CD4-positive, alpha-beta T cell treated with Interleukin-15 for 1 hour (primary cell): Measurements from ENCODE around the gene FHAD1.

ENCODE experiments used
- DNase-seq: peaks from one replicate; pipeline ENCODE4 v3.0.0-alpha.2; 2020

The FHAD1 gene

DNA sequence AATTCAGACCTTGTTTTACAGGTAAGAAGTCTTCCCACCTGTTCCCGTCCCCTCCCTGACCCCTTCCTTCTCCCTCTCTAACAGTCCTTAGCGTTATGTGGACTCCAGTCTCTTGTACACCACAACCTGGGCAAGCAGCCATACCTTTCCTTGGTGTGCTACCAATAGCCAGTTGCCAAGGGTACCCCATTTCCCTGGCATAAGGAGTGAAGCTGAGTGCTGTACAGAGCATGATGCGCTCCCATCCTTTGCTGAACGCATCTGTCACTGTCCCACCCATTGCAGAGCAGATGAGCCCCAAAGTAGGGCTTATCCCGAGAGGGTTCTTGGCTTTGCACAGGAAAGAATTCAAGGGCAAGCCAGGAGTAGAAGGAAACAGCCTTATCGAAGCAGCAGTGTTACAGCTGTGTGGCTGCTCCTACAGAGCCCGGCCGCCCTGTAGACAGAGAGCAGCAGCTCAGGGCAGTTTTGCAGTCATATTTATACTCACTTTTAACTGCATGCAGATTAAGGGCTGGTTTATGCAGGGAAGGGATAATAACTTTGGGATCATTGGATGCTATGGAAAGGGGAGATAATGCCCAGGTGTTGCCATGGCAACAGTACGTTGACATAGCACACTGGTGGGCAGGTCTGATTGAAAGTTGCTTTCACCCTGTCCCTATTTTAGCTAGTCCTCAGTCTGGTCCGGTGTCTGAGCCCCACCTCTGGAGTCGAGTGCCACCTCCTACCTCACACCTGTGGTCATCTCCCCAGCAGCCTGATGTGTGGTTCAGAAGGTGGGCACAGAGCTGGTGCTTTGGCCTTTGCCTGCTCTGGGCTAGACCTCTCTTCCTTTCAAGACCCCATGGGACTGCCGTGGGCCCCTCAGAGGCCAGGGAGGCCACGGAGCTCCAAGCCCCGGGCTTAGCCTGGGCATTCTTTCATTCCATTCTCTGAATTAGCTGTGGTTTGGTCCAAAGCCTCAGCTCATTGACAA is 5.1 kb downstream of the FHAD1 start:
- DNase-seq: no peak

DNA sequence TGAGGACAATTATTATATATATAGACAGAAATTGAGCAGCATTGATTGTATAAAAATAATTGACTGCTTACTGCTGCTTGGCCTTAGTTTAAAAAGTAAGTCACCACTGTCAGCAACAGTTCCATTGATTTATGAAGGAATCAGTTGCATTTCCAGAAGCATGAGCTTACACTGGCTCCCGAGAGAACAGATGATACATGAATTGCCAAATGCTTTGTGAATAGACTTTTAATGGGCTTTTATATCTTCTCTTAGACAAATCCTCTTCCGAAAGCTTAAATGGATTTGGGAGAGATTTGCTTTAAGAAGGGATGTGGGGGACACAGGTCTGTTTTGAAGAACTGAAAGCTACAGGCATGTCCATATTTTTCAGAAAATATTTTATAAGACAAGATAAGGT is 7.5 kb downstream of the FHAD1 start:
- no peak for DNase-seq

DNA sequence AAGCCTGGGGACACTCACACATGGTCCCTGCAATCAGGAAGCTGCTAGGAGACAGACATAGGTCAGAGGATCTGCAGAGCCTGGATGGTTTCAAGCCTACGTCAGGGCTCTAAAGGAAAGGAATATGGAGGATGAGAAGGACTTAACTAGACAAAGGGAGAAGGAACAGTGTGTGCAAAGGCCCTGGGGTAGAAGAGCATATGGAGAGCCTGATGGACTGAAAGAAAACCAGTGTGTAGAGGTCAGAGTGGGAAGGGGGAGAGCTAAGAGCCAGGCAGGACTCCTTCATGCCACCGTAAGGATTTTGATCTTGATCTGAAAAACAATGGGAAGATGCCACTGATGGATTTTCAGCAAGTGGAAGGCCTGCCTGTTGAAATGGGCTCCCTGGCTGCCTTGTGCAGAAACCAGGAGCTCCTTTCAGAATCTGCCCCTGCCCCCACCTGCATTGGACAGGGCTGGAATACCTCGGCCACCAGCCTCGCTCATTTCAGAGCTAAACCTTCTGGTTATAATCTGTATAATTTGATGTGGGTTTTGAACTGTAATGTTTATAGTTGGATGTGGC is 8.6 kb downstream of the FHAD1 start:
- no peak for DNase-seq

DNA sequence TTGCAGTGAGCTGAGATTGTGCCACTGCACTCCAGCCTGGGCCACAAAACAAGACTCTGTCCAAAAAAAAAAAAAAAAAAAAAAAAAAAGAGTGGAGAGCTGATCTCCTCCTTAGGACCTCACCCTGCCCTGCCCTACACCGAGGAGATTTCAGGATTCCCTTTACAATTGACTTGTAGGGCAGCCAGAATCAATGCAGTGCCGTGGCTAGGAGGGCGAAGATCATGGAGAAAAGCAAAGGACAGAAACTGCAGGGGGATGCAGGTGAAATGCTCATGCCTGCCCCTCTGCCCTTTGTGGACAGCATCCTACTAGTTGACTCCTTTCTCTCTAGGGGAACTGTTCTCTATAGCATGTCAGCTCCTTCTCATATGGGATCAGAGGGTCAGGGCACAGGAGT is 9.6 kb downstream of the FHAD1 start:
- no peak for DNase-seq

DNA sequence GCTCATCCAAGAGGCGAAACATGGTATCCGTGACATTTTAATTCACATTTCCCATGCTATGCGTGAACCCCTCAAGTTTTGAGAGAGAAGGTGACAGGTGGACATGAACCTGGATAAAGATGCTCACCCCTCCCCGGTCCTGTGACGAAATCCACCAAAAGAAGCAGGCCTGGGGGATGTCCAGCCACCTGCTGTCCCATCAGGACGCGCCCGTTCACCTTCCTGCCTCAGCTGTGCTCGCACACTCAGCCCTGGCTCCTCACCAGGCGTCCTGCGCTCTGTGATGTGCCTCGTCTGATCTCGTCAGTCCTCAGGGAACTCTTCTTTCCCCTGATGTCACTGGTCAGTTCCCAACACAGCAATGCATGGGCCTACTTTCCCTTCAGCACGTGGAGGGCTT is 10.3 kb downstream of the FHAD1 start:
- no peak for DNase-seq

DNA sequence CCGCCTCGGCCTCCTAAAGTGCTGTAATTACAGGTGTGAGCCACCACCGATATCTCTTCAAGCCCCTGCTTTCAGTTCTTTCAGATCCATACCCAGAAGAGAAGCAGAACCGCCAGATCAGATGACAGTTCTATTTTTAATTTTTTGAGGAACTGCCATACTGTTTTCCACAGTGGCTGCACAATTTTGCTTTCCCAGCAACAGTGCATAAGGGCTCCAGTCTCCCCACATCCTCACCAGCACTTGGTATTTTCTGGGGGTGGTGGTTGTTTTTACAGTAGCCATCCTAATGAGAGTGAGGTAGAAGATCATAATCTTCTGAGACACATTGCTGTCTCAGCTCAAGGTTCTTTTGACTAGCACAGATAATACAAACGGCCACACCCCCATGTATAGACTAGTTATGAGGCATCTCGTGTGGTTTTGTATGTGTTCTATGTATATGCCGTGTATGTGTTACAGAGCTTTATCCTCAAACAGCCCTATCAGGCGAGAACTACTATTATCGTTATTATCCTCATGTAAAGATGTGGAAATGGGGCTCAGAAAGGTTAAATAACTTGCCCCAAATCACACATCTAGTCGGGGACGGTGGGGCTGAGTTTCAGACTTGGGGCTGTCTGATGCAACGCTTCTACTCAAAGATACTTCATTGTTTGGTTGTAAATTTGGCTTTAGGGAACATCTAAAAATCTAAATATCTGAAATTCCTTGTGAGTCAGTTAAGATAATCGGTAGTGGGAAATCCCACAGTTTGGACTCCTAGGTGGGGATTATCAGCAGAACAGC is 12.0 kb downstream of the FHAD1 start:
- DNase-seq: no peak

DNA sequence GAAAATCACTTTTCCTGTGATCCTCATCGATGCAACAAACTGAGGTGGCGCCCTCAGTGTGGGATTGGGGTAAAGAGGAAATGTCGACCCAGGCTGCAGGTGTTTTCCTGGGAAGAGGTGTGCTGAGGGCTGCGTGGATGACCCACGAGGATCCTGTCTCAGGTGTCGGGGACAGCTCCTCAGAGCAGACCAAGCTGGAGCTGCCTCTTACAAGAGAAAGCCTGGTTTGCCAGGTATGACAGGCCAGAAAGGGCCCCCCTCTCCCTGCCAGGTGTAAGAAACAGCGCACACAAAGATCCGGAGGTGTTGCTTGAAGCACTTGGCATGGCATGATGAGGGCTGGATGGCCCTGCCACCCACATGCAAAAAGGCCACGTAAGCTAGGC is 12.6 kb downstream of the FHAD1 start:
- DNase-seq: no peak

DNA sequence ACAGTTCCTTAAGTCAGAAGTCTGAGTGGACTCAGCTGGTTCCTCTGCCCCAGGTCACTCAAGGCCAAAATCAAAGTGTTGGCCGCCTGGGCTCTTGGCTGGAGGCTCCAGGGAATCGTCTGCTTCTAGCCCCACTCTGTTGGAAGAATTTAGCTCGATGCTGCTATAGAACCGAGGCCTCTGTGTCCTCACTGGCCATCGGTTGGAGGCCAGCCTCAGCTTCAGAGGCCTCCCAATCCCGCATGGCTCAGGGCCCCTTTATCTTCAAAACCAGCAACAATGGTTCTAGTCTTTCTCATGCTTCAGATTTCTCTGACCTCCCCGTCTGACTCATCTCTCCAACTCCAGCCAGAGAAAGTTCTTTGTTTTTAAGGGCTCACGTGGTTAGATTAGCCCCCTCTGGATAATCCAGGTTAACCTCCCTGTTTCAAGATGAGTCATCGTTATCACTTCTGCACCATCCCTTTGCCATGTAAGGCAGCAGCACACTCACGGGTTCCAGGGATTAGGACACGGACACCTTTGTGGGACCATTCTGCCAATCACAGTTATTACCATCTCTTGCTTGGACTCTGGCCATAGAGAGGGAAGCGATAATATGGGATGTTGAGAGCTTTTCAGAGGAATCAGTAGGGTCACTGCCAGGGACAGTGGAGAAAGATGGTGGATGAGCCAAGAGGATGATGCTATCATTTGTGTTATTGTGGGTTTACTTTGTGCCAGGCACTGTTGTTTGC is 13.6 kb downstream of the FHAD1 start:
- no peak for DNase-seq

DNA sequence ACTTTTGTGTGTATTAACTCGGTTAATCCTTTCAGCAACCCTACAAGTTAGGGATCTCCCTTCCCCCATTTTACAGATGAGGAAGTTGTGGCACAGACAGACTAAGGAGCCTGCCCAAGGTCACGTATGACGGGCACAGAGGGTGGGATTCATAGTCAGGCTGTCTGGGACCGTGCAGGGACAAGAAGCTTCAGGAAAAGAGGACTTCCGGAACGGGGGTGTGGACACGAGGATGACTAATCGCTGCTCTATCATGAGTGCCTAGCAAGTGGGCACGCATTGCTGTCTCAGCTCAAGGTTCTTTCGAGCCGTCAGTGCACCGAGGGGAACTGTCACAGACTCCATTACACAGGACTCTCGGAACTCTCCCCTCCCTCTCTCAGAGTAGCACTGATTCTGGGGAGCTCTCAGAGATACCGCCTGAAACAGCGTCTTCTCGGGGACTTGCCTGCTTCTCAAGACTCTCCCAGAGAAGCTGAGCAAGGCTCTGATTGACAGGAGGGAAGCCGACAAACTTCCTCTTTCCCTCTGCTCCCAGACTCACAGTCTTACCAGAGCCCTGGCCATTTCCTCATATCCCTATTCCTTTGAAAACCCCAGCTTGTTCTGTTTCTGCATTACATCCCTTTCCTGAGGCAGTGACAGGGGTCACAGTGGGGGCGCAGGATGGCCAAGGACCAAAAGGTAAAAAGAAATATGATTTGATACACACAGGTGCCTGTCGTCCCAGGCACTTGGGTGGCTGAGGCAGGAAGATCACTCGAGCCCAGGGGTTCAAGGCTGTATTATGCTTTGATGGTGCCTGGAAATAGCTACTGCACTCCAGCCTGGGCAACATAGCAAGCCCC is 14.4 kb downstream of the FHAD1 start:
- peak; percentile 84 for DNase-seq

DNA sequence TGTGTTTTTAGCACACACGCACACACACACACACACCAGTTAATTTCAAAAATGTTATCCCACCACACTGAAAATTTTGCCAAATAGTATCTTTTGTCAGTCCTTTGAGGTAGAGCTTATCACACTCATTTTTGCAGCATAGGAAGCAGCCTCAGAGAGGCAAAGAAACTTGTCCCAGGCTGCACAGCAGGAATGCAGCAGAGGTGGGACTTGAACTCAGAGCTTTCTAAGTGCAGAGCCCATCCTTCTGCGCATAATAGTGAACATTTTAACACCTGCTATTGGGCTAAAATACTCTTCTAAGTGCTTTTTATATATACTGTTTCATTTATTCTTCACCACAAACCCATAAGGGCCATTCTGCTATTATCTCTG is 15.0 kb downstream of the FHAD1 start:
- DNase-seq: no peak

DNA sequence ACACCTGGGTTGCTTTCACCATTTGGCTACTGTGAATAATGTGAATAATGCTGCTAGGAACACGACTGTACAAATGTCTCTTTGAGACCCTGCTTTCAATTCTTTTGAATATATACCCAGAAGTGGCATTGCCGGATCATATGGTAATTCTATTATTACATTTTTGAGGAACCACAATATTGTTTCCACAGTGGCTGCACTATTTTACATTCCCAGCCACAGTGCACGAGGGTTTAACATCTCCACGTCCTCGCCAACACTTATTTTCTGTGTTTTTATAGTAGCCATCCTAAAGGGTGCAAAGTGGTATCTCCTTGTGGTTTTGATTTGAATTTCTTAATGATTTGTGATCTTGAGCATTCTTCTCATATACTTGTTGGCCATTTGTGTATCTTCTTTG is 15.7 kb downstream of the FHAD1 start:
- DNase-seq: no peak

DNA sequence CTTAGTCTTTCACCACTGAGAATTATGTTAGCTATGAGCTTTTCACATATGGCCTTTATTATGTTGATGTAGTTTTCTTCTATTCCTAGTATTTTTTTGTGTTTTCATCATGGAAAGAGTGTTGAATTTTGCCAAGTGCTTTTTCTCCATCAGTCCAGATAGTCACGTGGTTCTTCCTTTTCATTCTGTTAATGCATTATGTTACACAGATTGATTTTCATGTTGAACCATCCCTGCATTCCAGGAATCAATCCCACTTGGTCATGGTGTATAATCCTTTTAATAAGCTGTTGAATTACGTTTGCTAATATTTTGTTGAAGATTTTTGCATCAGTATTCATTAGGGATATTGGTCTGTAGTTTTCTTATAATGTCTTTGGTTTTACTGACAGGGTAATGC is 17.7 kb downstream of the FHAD1 start:
- DNase-seq: no peak

DNA sequence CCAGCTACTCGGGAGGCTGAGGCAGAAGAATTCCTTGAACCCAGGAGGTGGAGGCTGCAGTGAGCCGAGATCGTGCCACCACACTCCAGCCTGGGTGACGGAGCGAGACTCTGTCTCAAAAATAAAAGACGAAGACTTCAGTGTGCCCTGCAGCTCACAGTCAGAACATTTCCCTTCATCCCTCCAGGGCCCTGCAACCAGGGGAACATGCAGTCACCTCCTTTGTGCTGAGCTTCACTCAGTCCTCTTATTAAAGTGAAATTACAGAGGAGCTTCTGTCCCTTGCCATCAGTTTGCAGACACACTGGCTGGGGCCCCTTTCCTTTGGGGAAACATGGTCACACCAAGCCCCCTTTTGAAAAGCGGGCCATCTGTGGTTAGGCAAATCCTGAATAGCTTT is 24.2 kb downstream of the FHAD1 start:
- DNase-seq: no peak

DNA sequence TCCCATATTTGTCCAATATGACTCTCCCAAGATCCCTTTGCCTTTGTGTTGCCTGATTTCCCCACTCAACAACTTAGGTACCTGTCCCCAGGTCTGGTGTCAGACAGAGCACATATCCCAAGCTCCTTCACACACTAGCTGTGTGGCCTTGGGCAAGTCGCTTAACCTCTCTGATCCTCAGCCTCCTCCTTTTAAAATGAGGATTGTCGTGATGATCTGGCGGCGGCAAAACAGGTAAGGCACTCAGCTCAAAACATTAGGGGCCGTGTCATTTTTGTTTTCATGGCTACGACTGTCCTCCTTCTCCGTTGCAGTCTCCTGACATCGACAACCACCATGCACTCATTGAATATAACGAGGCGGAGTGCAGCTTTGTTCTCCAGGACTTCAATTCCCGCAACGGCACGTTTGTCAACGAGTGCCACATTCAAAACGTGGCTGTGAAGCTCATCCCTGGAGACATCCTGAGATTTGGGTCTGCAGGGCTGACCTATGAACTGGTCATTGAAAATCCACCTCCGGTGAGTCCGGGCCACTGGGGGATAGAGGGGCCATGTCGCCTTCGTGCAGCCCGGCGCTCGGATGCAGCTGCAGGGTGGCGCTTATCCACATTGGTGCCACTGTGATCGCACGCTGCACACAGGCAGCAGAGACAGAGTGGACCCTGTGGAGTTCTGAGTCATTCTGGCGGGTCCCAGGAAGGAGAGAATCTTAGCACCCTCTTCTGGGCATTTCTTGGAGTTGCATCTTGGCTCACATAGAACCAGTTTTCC is 25.2 kb downstream of the FHAD1 start:
- peak; percentile 28 for DNase-seq

DNA sequence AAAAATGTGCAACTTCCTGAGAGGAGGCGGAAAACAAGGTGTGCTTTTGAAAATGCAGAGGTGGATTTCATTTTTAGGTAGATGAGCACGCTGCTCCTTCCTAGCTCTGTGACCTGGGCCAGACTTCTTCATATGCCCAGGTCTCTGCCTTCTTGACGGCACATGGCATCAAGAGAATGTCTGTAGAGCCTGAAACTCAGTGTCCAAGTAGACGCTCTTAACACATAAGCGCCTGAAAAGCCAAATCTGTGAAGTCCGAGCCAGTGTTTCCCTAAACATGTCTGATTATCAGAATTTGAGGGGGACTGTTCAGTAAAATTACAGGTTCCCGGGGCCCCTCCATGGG is 25.7 kb downstream of the FHAD1 start:
- DNase-seq: no peak

DNA sequence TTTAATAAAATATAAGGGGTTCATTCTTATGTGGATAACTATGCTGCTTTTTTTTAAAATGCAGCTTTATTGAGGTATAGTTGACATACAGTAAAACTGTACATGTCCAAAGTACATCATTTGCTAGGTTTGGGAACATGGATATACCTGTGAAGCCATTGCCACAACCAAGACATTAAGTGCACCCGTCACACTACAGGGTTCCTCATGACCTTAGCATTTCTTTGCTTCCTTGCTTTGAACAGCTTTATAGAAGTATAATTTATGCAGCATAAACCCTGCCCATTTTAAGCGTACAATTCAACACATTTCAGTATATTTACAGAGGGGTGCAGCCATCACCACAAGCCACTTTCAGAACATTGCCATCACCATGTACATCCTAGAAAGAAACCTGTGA is 26.3 kb downstream of the FHAD1 start:
- no peak for DNase-seq

DNA sequence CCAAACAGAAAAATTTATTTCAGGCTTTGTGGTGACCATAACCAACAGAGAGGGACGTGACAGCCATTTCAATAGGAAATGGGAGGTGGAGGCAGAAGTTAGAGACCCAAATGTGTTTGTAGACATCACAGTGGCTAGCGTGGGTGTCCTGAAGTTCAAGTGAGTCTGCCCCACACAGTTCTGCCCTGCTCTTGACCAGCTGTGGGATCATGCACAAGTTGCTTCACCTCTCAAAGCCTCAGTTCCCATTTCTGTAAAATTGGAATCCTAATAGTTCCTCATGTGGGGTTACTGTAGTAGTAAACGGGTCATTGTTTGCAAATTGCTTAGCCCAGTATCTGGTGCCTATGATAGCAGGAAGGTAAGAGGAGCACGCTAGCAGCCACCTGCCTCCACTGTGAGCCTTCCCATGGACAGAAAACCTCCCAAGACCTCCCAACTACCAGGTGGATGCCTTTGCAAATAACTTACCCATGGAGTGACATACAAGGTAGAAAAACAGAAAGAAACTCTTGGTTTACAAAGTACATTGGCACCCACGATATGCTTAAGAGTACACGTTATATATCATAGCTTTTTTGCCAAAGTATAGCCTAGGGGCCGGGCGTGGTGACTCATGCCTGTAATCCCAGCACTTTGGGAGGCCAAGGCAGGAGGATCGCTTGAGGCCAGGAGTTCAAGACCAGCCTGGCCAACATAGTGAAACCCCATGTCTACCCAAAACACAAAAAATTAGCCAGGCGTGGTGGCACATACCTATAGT is 29.1 kb downstream of the FHAD1 start:
- DNase-seq: no peak

DNA sequence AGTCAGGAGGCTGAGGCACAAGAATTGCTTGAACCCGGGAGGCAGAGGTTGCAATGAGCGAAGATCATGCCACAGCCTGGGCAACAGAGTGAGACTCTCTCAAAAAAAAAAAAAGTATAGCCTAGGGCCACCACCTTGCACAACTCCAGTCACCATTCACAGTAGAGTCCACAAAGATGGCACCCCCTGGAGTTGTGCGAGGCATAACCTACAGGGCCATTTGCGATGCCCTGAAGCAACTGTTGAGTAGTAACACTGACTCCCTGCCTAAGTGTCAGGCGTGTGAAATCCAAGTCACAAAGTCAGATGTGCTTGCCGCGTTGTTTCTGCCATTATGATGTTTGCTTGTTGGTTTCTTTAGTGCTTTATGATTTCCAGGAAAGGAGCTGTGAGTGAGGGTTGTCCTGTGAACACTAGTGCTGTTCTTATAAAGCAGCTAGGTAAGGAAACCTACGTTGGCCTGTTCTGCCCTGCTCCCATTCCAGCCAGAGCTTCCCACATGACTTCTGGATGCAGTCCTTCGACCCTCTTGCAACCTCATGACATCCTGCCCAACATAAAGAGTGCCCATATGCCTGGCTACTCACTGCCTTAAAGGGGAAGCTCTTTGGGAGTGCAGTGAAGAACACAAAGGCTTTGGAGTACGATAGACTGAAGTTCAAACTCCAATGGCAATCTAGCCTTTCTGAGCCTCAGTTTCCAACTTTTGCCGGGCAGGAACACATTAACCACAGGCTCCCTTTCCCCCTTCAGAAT is 29.8 kb downstream of the FHAD1 start:
- DNase-seq: no peak

DNA sequence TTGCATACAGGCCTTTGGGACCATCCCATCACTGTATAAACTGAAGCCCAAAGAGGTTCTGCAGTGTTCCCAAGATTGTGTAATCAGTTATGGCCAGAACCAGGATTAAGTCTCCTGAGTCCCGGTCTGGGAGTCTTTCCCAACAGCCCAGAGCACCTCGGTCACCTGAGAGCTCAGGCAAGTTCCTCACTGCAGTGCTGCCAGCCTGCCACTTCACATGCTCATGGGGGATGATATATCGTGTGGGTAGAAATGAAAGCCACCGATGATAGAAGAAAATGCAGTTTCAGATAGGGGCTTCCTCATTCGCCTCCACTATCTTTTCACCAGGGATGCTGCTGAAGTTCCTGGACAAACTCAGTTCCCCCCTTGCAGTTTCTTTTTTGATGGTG is 30.4 kb downstream of the FHAD1 start:
- DNase-seq: no peak

DNA sequence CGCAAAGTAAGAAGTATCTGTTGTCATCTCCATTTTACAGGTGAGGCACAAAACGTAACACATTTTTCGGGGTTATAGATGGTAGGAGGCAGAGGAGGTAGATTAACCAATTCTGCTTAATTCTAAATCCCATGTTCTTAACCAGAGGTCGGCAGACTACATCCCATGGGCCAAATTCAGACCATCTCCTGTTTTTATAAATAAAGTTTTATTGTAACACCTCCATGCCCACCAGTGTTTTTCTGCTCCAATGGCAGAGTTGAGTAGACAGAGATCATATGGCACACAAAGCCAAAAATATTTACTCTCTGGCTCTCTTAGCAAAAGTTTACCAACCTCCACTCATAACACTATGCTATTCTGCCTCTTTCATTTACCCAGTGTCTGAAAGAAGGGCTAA is 30.9 kb downstream of the FHAD1 start:
- DNase-seq: no peak
